CD14-positive monocyte (primary cell): Measurements from ENCODE around the gene MTA1. TPM values are rescaled to one million over a fixed set of nuclear protein-coding genes. Genes with fewer than 3 reads are reported as not detected.

Experiments used
- DNase-seq, 3 donors: peaks; one replicate each; pipeline ENCODE4 v3.0.0-alpha.2; 2011 to 2022
- H2AFZ ChIP-seq: 2 replicates; pipeline ENCODE4 v1.6.0; 2012; ENCODE audit warnings: mild to moderate bottlenecking, low read depth, low read length, inconsistent platforms; ENCODE audit not compliant: insufficient read depth, poor library complexity, severe bottlenecking
- H3K27ac ChIP-seq, 2 donors: 1 replicate in 1 of 2; 2 replicates in 1 of 2; pipeline ENCODE4 v1.5.1; 2012 to 2013; ENCODE audit warnings: low read length in 2 of 2, control low read depth in 1 of 2, inconsistent platforms in 1 of 2, low read depth in 1 of 2, mild to moderate bottlenecking in 1 of 2
- H3K27me3 ChIP-seq, 2 donors: one replicate each; pipeline versions ENCODE4 v1.6.0 to v1.6.1; 2011 to 2013; ENCODE audit warnings: low read length in 2 of 2; ENCODE audit not compliant: control insufficient read depth in 2 of 2, insufficient read depth in 2 of 2
- H3K36me3 ChIP-seq, 2 donors: replicated peaks in 1 of 2; 1 replicate in 1 of 2; 2 replicates in 1 of 2; pipeline versions ENCODE4 v1.5.1 to v1.6.1; 2012 to 2013; ENCODE audit warnings: low read length in 2 of 2, control low read depth in 1 of 2, inconsistent platforms in 1 of 2, mild to moderate bottlenecking in 1 of 2; ENCODE audit not compliant: insufficient read depth in 2 of 2, control insufficient read depth in 1 of 2
- H3K4me1 ChIP-seq, 2 donors: 1 replicate in 1 of 2; 2 replicates in 1 of 2; pipeline versions ENCODE4 v1.5.1 to v1.6.1; 2012 to 2013; ENCODE audit warnings: low read length in 2 of 2, control low read depth in 1 of 2, inconsistent platforms in 1 of 2, mild to moderate bottlenecking in 1 of 2, moderate library complexity in 1 of 2; ENCODE audit not compliant: insufficient read depth in 2 of 2, control insufficient read depth in 1 of 2
- H3K4me2 ChIP-seq: replicated peaks from 2 replicates; pipeline ENCODE3; 2012; ENCODE audit warnings: low read length, moderate library complexity, mild to moderate bottlenecking; ENCODE audit not compliant: poor library complexity, severe bottlenecking; ENCODE audit errors: extremely low read depth
- H3K4me3 ChIP-seq, 3 experiments: fragments of 200-600 bp in 1 of 3; sonication (generic) in 1 of 3; replicated peaks in 1 of 3; 1 replicate in 2 of 3; 2 replicates in 1 of 3; pipeline ENCODE4 v1.5.1; 2011 to 2013; ENCODE audit warnings: low read length in 3 of 3, mild to moderate bottlenecking in 3 of 3, control low read depth in 2 of 3, low read depth in 2 of 3, inconsistent platforms in 1 of 3, moderate library complexity in 1 of 3
- H3K79me2 ChIP-seq: 2 replicates; pipeline ENCODE4 v1.6.0; 2012; ENCODE audit warnings: mild to moderate bottlenecking, control low read depth, inconsistent platforms, low read length, moderate library complexity; ENCODE audit not compliant: insufficient read depth
- H3K9ac ChIP-seq: 2 replicates; pipeline ENCODE4 v1.6.0; 2017; ENCODE audit warnings: low read length, mild to moderate bottlenecking; ENCODE audit not compliant: insufficient read depth, poor library complexity, severe bottlenecking
- H3K9me3 ChIP-seq, 2 donors: replicated peaks in 1 of 2; 1 replicate in 1 of 2; 2 replicates in 1 of 2; pipeline versions ENCODE4 v1.5.1 to v1.6.1; 2012 to 2013; ENCODE audit warnings: low read length in 2 of 2, control low read depth in 1 of 2; ENCODE audit not compliant: control insufficient read depth in 1 of 2, insufficient read depth in 1 of 2
- H4K20me1 ChIP-seq: 2 replicates; pipeline ENCODE4 v1.6.0; 2012; ENCODE audit warnings: mild to moderate bottlenecking, low read length, control low read depth, moderate library complexity; ENCODE audit not compliant: insufficient read depth
- H3K27ac Mint-ChIP-seq, 7 donors: one replicate each; pipeline ENCODE4 v1.8.0; 2020; ENCODE audit warnings: mild to moderate bottlenecking in 7 of 7, mixed read lengths in 7 of 7, moderate library complexity in 6 of 7, inconsistent platforms in 2 of 7
- H3K27me3 Mint-ChIP-seq, 3 donors: one replicate each; pipeline ENCODE4 v1.8.0; 2021 to 2022; ENCODE audit warnings: low read depth in 3 of 3, mild to moderate bottlenecking in 3 of 3, mixed read lengths in 3 of 3, moderate library complexity in 3 of 3, inconsistent platforms in 1 of 3
- H3K36me3 Mint-ChIP-seq, 2 donors: one replicate each; pipeline ENCODE4 v1.8.0; 2020; ENCODE audit warnings: mixed read lengths in 2 of 2, inconsistent platforms in 1 of 2, mild to moderate bottlenecking in 1 of 2
- H3K4me1 Mint-ChIP-seq: one replicate; pipeline ENCODE4 v1.8.0; 2020; ENCODE audit warnings: mild to moderate bottlenecking, mixed read lengths
- H3K4me3 Mint-ChIP-seq, 2 donors: one replicate each; pipeline ENCODE4 v1.8.0; 2020; ENCODE audit warnings: mild to moderate bottlenecking in 2 of 2, mixed read lengths in 2 of 2, moderate library complexity in 1 of 2
- H3K9me3 Mint-ChIP-seq, 7 donors: one replicate each; pipeline ENCODE4 v1.8.0; 2020 to 2022; ENCODE audit warnings: mixed read lengths in 7 of 7, mild to moderate bottlenecking in 6 of 7, moderate library complexity in 6 of 7, inconsistent platforms in 2 of 7
- WGBS: methylation state at CpG from one replicate; pipeline ENCODE4 v1.1.5; 2013; ENCODE audit warnings: missing lambda C conversion rate; ENCODE audit not compliant: insufficient coverage; 5-methylcytosine and 5-hydroxymethylcytosine counted together
- intact Hi-C, 2 donors: fragments of 100-400 bp; cut with micrococcal nuclease; formaldehyde crosslinking; loops; one replicate each; pipeline versions ENCODE4 v1.15.0 to v1.15.1; 2023
- polyA plus RNA-seq, 3 donors: library from polyadenylated mRNA; depleted of rRNA in 1 of 3; unstranded in 2 of 3; stranded (reverse) in 1 of 3; fragments of 300-500 nt in 2 of 3; fragments of >200 nt in 1 of 3; fragmentation: Illumina TruSeq in 2 of 3; gene quantifications; 1 replicate in 2 of 3; 2 replicates in 1 of 3; pipeline ENCODE4 v1.2.3, GENCODE V29; 2012 to 2021
- TF ChIP-seq, protein P1 (sequence below): fragments of 200-600 bp; IDR thresholded peaks from one replicate; pipeline ENCODE4 v1.8.0; 2022; ENCODE audit warnings: antibody characterized with exemption, mild to moderate bottlenecking

The MTA1 gene
- polyA plus RNA-seq, 3 donors, result 0.91 to 102 (median 2.0) TPM

DNA sequence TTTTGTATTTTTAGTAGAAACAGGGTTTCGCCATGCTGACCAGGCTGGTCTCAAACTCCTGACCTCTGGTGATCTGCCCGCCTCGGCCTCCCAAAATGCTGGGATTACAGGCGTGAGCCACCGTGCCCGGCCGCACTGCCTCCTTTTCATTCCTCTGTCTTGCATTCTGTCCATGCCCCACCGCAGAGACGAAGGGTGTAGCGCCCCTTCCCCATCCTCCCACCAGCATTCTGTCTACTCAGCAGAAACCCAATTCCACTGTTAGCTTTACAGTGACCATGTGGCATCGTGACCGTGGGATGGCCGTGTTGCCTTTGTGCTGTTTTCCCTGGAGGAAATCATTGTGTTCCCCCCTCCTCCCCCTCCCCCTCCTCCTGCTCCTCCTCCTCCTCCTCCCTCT is 11.0 kb upstream of the MTA1 start:
- WGBS, result 96% methylated on average over 13 of the region's 13 CpGs
- Histone ChIP-seq H3K9me3 (no peaks in the 10 kb centered on the region), H3K36me3 (no peaks in the 10 kb centered on the region), H3K4me3 (no peak overlapping the region), H3K4me2 (no peak overlapping the region), H3K4me1 (peaks cover 52 to 69% of the 10 kb centered on the region in 2 donors), H3K79me2 (peaks cover 4% of the 10 kb centered on the region), H3K9ac (no peak overlapping the region), H4K20me1 (no peaks in the 10 kb centered on the region), H3K27ac (peak overlapping the region in 1 of 2 donors; percentile 37), H3K27me3 (peaks cover 0 to 29% of the 10 kb centered on the region in 2 donors), H2AFZ (no peak overlapping the region)
- TF ChIP-seq, protein P1, sequence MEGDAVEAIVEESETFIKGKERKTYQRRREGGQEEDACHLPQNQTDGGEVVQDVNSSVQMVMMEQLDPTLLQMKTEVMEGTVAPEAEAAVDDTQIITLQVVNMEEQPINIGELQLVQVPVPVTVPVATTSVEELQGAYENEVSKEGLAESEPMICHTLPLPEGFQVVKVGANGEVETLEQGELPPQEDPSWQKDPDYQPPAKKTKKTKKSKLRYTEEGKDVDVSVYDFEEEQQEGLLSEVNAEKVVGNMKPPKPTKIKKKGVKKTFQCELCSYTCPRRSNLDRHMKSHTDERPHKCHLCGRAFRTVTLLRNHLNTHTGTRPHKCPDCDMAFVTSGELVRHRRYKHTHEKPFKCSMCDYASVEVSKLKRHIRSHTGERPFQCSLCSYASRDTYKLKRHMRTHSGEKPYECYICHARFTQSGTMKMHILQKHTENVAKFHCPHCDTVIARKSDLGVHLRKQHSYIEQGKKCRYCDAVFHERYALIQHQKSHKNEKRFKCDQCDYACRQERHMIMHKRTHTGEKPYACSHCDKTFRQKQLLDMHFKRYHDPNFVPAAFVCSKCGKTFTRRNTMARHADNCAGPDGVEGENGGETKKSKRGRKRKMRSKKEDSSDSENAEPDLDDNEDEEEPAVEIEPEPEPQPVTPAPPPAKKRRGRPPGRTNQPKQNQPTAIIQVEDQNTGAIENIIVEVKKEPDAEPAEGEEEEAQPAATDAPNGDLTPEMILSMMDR, result no peak
- Mint-ChIP-seq H3K27me3 (peaks cover 21 to 35% (median 30%) of the 10 kb centered on the region in 3 donors), H3K36me3 (peaks cover 0 to 6% of the 10 kb centered on the region in 2 donors), H3K27ac (peak overlapping the region in 3 of 7 donors; percentile 66 to 73 (median 71)), H3K9me3 (peaks cover 0 to 3% (median 0%) of the 10 kb centered on the region in 7 donors), H3K4me1 (peaks cover 54% of the 10 kb centered on the region), H3K4me3 (no peak overlapping the region)
- intact Hi-C loops, result loop anchor here in 1 of 2 donors (5.0 kb wide), 1 partner anchor 36 kb away; no protein-coding TSS in a partner anchor
- no peak for DNase-seq

DNA sequence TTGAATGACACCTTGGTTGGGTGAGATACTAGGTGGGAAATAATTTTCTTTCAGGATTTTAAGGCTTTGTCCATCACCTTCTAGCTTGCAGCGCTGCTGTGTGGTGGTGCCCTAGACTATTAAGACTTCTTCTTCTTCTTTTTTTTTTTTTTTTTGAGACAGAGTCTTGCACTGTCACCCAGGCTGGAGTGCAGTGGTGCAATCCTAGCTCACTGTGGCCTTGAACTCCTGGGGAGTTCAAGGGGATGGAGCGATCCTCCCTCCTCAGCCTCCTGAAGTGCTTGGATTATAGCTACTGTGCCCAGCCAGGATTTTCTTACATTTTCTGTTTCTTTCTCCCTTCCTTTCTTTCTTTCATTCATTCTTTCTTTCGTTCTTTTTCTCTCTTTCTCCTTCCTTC is 10.3 kb upstream of the MTA1 start:
- Mint-ChIP-seq H3K4me3 (peak overlapping the region in 1 of 2 donors; percentile 16), H3K36me3 (peaks cover 0 to 6% of the 10 kb centered on the region in 2 donors), H3K27me3 (peaks cover 29 to 41% (median 38%) of the 10 kb centered on the region in 3 donors), H3K27ac (peak overlapping the region in 5 of 7 donors; percentile 63 to 81 (median 73)), H3K9me3 (peaks cover 0 to 3% (median 0%) of the 10 kb centered on the region in 7 donors), H3K4me1 (peaks cover 50% of the 10 kb centered on the region)
- H3K4me2 ChIP-seq, result peak overlapping the region; percentile 12
- H3K9me3 ChIP-seq, result no peaks in the 10 kb centered on the region
- H3K27ac ChIP-seq, result peak overlapping the region in 1 of 2 donors; percentile 37
- 33% methylated on average over 2 of the region's 3 CpGs for WGBS
- peaks cover 50 to 64% of the 10 kb centered on the region in 2 donors for H3K4me1 ChIP-seq
- H3K36me3 ChIP-seq, result no peaks in the 10 kb centered on the region
- no peak overlapping the region for H3K9ac ChIP-seq
- H4K20me1 ChIP-seq, result no peaks in the 10 kb centered on the region
- peaks cover 2 to 37% of the 10 kb centered on the region in 2 donors for H3K27me3 ChIP-seq
- TF ChIP-seq, protein P1, result no peak
- DNase-seq, result peak; percentile 32 to 40 (median 35)
- H2AFZ ChIP-seq, result no peak overlapping the region
- intact Hi-C loops, result loop anchor here in 1 of 2 donors (5.0 kb wide), 1 partner anchor 37 kb away; no protein-coding TSS in a partner anchor
- peaks cover 4% of the 10 kb centered on the region for H3K79me2 ChIP-seq
- no peak overlapping the region for H3K4me3 ChIP-seq
